ELF-1 (cell line): ENCODE results near the gene LY6G6C.
"Not testable (repeated sequence)": the region's sequence is repeated elsewhere in the genome, so short reads cannot be mapped to it uniquely, and the experiment has no call there.

ENCODE experiments used
- DNase-seq: peaks from one replicate; pipeline ENCODE4 v3.0.0-alpha.2; 2016; ENCODE audit warnings: low read depth, low spot score

Gene LY6G6C

DNA sequence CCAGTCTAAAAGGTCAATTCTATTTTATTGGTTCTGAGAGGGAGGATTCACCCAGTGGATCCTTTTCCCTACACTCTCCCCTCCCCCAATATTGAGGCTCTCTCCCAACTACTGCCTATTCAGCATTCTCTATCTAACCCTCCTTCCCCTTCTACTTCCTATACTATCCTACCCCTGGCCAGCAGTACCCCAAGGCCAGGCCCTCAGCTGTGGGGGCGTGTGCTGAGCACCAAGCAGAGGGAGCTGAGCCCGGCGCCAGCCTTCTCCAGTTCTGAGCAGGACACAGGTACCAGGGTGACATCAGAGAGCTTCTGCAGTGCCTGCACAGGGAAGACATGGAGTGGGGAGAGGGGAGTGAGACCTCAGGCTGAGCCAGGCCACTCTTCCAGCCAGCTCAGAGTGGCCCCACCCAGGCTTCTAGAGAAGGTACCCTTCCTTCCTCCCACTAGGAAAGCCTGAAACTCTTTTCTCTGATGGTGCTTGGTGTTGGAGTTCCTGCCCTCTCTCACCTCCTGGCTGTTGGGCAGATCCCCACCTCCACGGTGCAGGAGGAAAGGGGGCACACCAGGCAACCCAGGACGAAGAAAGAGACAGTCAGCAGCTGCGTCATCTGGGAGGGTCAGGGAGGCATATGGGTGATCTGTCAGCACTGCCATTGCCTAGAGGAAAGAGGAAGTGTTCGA is 5.6 kb upstream of the LY6G6C start:
- DNase-seq: no peak

DNA sequence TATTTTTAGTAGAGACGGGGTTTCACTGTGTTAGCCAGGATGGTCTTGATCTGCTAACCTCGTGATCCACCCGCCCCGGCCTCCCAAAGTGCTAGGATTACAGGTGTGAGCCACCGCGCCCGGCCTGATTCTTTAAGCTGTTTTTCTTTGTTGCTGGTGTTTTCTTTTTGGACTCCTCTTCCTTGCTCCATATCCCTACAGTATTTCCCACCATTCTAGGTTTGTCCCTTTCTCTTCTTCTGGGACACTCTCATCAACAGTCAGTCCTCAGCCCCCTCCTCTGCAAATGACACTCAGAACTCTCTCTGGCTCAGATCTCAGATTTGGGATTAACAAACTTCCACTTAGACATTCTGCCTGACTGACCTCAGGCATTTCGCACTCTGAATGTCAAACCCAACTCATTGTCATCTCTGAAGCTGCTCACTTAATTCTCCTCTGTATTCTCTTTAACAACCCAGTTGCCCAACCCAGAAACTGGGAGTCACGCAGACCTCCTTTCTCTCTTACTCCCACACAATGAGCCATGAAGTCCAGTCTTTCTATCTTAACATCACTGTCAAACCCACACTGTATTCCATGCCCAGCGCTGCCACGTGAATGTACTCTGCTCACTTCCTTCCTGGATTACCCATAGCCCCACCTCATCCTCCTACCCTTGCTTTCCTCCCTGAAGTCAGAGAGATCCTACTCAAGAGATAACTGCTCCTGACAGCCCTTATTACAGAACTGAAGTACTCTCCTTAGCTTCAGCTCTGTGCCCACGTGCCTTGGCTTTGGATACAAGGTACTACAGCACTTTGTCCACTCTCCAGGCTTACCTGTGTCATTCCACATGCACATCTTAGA is 4.2 kb upstream of the LY6G6C start:
- DNase-seq: no peak

DNA sequence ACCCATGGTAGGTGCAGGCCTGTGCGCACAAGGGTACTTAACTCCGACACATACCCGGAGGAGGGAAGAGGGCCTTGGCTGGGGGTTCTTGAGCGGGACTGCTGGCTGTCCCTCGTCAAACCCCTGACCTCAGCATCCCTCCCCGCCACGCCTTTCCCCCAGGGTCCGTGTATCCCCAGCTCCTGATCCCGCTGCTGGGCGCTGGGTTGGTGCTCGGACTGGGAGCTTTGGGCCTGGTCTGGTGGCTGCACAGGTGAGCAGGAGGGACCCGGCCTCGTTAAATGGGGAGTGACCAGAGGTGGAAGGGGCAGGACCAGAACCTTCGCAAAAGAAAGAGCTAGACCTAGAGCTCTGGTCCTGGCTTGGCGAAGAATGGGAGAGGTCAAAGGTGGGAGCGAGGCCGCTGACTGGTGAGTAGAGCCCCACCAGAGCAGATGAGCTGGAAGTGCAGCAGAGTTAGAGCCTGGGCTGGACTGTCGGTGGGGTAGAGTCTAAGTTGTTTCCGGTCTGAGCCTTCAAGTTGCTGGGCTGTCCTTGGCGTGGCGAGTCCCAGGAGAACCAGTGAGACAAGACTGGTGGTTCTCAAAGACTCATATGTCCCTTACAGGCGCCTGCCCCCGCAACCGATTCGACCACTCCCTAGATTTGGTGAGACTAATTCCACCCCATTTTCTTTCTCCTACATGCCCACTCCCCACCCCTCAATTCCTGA is 2.6 kb upstream of the LY6G6C start:
- no peak for DNase-seq

DNA sequence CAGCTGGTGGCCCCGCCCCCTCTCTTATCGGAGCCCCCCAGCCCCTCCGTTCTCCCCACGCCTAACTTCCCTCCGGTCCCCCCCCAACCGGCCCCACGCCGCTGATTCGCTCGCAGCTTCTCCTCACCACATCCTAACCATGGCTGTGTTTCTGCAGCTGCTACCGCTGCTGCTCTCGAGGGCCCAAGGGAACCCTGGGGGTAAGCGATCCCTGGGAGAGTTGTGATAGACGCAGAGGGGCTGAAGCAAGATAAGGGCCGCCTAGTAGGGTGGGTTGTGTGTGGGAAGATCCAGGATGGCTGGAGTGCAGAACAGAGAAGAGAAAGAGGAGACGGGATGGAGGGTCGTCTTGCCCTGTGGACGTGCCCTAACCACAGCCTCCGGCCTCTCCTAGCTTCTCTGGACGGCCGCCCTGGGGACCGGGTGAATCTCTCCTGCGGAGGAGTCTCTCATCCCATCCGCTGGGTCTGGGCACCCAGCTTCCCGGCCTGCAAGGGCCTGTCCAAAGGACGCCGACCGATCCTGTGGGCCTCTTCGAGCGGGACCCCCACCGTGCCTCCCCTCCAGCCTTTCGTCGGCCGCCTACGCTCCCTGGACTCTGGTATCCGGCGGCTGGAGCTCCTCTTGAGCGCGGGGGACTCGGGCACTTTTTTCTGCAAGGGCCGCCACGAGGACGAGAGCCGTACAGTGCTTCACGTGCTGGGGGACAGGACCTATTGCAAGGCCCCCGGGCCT is 1.9 kb upstream of the LY6G6C start, which contains the start of gene MPIG6B:
Gene MPIG6B, plus strand, starts transcription at position 129 of the 735 bp plus-strand sequence. Its CDS starts 11 bp downstream, at position 140.
- no peak for DNase-seq

DNA sequence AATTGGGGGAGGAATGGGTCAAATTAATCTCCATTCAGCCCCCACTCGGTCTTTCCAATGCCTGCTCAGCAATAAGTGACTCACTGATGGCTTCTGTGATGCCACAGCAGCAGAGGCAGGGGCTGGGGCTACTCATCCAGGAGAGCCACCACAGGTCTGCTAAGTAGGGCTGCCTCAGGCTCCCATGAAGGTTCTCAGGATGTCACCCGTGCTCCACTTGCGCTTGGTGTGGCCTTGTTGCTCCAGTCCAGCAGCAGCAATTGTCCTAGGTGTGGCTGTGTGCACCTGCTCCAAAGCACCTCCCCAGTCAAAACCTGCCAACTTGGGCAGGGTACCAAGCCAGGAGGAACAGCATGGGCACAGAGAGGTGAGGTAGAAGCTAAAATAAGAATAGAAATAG is 627 bp upstream of the LY6G6C start:
- no peak for DNase-seq

DNA sequence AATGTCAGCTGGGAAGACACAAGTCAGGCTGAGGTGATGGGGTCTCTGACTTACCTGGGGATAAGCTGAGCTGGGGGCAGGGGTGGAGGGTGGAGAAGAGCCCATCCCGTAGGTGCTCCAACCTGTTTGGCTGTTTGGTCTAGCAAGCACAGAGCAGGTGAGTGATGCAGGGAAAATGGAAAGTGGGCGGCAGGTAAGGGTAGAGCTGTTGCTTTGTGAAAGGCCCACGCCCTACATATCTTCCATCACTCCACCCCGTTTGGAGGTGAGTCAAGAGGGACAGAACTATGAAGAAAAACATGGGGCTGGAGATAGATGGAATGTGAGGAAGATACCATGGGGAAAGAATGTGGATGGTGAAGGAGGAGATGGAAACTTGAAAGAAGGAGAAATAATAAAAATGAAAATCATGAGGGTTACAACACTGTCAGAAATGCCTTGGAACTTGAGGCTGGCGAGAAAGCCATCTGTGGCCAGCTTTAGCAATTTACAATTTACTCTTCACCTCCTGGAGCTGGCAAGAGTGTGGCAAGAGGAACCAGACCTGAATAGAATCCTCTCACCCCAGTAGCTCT is 1.3 kb downstream of the LY6G6C start:
- DNase-seq: no peak

DNA sequence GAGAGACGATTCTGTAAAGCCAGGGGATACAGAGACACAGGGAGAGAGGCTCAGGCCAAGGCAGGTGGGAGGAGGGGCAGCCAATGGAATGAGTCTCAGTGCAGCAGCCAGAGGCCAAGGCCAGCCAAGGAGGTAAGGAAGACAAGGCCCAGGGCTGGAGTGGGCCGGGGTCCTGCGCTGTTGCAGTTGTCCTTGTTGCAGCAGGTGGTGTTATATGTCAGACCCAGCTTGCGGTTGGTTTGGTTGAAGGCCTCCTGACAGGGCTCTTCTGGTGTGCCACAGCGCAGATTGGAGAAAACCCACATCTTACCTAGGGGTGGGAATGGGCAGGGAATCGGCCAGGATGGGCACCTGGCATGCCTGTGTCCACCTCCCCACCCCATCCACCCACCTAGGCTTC is 2.5 kb downstream of the LY6G6C start:
- no peak for DNase-seq

DNA sequence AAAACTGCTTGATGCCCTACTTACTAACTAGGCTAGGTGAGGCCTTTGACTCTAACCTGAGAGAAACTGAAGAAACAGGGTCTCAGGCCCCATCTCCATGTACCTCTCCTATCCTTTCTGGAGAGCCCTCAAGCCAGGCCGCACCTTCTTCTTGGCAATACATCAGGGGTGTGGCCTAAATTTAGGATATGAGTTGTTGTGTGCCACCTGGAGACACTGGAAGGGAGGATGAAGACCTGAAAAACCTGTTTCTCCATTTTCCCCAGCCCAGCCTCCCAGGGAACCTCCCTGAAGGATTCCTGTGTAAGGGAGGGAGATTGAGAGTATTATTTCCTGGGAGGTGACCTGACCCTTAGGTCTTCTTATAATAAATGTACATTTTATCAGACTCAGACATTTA is 3.3 kb downstream of the LY6G6C start:
- DNase-seq: peak; percentile 84

DNA sequence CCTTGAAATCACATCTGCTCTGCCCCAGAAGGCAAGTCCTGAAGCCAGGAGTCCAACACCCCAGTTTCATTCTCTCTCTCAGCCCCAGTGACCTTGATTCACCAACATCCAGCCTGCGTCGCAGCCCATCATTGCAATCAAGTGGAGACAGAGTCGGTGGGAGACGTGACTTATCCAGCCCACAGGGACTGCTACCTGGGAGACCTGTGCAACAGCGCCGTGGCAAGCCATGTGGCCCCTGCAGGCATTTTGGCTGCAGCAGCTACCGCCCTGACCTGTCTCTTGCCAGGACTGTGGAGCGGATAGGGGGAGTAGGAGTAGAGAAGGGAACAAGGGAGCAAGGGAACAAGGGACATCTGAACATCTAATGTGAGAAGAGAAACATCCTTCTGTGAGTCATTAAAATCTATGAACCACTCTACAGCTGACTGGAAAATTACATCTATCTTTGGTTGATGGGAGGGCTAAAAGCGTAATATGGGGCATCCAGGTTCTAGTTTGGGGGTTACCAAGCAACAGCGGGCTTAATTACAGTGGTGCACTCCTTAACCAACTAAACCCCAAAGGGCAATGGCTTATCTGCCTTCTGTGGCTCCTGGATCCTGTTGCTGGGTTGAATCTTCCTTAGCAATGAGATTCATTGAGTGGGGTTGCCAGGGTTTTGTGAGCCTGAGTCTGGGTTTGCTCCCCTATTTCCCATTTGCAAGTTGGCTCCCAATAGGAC is 3.9 kb downstream of the LY6G6C start:
- DNase-seq: peak; percentile 77

DNA sequence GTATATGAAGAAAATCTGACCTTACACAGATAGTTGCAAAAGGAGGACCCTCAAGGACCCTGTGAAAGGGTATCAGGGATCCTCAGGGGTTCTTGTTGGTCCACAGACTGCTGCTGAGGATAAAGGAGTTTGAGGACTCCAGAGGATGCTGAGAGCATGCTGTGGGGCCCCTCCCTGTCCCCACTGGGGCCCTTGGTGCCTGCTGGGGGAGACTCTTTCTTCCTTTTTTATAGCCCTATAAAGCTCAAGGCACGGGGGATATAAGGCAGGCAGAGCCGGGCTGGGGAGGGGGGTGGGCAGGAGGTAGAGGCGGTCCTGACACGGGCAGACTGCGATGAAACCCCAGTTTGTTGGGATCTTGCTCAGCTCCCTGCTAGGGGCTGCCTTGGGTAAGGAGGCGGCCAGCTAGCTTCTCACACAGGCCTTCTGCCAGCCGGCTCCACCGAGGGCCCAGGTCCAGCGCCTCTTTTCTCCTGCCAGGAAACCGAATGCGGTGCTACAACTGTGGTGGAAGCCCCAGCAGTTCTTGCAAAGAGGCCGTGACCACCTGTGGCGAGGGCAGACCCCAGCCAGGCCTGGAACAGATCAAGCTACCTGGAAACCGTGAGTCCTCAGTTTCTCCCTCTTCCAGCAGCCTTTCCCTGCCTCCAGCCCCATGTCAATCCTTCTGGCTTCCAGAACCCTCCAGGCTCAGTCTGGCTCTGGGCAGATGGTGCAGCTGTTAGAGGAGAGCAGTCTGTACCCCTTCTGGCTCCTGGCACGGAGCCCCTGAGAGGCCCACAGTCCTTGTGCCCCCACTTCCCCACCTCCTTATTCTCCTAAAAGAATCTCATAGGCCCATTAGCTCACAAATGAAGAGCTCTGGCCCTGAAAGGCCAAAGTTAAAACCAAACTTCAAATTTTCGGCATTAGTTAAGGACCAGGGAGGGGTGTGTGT is 6.3 kb downstream of the LY6G6C start, which contains the start of gene LY6G6D:
Gene LY6G6D, plus strand, starts transcription at position 327 of the 937 bp plus-strand sequence. Its CDS starts 8 bp downstream, at position 335.
- peak; percentile 18 for DNase-seq

DNA sequence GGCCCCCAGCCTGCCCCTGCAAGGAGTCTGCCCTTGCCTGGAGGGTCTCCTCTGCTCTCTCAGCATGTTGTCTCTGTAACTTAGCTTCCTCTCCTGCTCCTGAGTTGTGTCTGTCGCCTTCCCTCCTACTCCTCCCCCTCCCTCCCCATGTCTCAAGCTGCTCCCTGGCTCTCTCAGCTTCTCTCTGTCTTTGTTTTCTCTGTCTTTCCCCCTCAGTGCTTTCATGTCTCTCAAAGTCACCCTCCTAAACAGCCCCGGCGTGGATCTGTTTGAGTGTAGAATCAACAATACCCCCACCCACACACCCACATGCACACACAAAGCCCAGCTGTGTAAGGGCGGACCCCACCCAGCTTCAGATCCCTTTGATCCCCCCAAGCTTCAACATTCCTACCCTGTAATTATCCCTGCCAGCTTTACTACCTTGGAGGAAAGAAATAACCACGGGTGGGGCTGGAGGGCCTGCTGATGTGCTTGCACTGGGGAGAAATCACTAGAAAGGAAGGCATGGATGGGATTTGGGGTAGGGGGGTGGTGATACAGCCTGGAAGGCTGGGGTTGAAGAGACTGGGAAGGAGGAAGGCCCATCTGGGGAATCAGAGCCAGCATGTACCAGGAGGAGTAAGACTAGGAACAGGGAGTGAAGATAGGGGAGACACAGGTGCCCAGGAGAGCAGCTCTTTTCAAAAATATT is 7.4 kb downstream of the LY6G6C start:
- peak; percentile 80 for DNase-seq

DNA sequence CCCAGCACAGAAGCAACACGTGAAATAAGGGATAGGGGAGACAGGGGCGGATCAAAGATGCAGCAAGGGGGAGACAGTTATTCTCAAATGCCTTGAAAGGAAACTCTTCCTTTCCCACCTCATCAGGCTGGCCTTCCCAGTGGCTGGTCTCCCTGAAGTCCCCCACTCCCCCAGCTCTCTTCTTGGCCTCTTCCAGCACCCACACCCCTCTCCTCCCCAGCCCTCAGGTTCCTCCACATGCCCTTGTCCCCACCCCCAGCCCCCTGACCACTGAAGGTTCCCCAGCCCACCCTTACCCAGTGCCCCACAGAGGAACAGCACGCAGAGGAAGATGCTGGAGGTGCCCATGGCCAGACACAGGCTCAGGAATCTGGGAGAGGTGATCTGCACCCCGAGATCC is 8.1 kb downstream of the LY6G6C start:
- no peak for DNase-seq

DNA sequence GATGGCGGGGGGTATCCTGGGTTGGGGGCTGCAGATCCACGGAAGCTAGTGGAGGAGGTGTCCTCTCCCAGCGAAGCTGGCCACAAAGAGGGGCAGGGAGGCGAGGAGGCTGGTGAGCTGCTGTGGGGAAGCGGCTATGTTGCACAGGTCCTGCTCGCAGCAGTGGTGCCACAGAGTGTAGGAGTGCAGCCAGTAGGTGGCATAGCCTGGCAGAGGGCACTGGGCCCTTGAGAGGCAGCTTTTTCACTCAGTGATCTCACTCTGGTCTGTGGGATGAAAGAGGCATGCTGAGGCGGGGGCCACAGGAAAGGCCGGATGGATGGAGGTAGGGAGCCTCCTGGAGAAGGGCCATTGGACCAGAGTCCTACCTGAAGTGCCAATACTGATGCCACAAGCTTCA is 9.2 kb downstream of the LY6G6C start:
- DNase-seq: no peak

DNA sequence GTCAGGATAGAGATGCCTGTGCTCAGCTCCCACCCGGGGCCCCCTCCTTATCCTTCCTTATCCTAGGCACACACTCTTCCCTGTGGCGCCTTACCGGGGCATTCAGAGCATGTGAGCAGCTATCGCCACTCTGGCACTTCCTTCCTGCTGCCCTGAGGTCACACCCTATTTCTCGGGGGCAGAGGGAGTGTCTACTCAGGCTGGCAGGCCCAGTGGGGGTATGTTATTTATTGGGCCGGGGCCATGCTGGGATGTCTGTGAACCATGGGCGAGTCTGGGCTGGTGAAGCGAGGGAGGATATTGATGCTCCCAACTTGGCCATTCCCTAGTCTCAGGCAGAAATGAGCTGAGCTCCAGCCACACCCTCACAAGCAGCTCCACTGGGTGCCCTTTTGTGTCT is 10.3 kb downstream of the LY6G6C start:
- no peak for DNase-seq

DNA sequence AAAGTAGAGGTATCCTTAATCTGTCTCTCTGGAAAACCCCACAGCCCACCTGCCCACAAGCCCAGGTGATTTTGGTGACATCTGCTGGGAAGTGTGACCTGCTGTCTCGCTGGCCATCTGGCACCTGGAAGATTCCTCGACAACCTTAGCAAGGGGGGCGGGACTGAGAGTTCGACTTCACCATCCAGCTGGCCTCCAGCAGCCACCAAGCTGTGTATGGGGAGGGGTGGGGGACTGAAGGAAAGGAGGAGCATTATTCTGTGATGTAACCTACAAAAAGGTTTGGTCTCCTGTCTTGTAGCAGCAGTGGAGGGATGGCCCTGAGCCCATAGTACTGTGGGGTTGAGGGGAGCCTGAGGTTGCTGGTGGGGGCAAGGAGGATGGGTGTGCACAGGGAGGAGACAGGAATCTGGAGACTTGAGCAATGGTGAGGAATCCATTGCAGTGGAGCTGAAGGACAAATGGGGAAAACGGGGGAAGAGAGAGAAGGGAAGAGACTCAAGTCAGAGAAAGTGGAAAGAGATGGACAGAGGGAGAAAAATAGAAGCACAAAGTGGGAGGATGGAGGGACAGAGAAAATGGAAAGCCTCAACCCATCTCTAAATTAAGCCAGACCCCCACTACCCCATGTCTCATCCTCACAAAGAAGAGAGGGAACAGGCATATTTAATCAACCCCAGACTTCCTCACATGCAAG is 10.9 kb downstream of the LY6G6C start:
- no peak for DNase-seq

DNA sequence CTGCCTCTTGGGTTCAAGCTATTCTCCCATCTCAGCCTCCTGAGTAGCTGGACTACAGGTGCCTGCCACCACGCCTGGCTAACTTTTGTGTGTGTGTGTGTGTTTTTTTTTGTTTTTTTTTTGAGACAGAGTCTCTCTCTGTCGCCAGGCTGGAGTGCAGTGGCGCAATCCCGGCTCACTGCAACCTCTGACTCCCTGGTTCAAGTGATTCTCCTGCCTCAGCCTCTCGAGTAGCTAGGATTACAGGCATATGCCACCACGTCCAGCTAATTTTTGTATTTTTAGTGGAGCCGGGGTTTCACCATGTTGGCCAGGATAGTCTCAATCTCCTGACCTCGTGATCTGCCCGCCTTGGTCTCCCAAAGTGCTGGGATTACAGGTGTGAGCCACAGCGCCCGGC is 12.4 kb downstream of the LY6G6C start:
- DNase-seq: not testable (repeated sequence)

DNA sequence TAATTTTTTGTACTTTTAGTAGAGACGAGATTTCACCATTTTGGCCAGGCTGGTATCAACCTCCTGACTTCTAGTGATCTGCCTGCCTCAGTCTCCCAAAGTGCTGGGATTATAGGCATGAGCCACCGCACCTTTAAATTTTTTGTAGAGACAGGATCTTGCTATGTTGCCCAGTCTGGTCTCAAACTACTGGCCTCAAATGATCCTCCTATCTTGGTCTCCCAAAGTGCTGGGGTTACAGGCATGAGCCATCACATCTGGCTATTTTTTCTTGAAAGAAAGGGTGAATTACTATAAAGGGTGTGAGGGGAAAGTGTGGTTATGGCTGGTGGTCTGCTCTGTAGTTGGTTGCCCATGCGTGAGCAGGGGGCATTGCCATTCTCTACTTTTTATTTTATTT is 13.3 kb downstream of the LY6G6C start:
- DNase-seq: no peak

DNA sequence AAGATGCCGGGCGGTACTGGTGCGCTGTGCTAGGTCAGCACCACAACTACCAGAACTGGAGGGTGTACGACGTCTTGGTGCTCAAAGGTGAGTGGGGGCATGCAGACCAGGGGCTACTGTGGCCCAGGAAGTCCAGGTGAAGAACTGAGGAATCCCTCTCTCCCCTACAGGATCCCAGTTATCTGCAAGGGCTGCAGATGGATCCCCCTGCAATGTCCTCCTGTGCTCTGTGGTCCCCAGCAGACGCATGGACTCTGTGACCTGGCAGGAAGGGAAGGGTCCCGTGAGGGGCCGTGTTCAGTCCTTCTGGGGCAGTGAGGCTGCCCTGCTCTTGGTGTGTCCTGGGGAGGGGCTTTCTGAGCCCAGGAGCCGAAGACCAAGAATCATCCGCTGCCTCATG is 13.8 kb downstream of the LY6G6C start:
- no peak for DNase-seq
